Upper lobe of right lung (tissue), 1 donor: ENCODE results near the gene GPR4. TPM values are rescaled to one million over a fixed set of nuclear protein-coding genes. Genes with fewer than 3 reads are reported as not detected.

Experiments used
- ATAC-seq: fragments of 200-7000 bp; cut with Tn5 transposase; one replicate; pipeline ENCODE4 v1.9.1; 2020; ENCODE audit warnings: mild to moderate bottlenecking, moderate library complexity
- DNase-seq: peaks from one replicate; pipeline ENCODE4 v3.0.0-alpha.2; 2020
- H3K27ac ChIP-seq: fragments of 200-600 bp; one replicate; pipeline ENCODE4 v1.8.0; 2022
- H3K27me3 ChIP-seq: fragments of 200-600 bp; one replicate; pipeline ENCODE4 v1.8.0; 2022; ENCODE audit warnings: mild to moderate bottlenecking
- H3K36me3 ChIP-seq: fragments of 200-600 bp; one replicate; pipeline ENCODE4 v1.8.0; 2022
- H3K4me1 ChIP-seq: fragments of 200-600 bp; one replicate; pipeline ENCODE4 v1.8.0; 2022
- H3K4me3 ChIP-seq: fragments of 200-600 bp; one replicate; pipeline ENCODE4 v1.8.0; 2022; ENCODE audit warnings: mild to moderate bottlenecking
- H3K9me3 ChIP-seq: fragments of 200-600 bp; one replicate; pipeline ENCODE4 v1.8.0; 2022
- intact Hi-C: fragments of 100-400 bp; cut with DNase I; formaldehyde crosslinking; loops from one replicate; pipeline ENCODE4 v1.11.0; 2022
- total RNA-seq: library from RNA; stranded (reverse); fragmentation: NEBNext Ultra II Directional; extraction: Animal tissue kit (Norgen Biotek cat#: 25700); gene quantifications from one replicate; pipeline ENCODE4 v1.2.1, GENCODE V29; 2021
- TF ChIP-seq, protein P1 (sequence below): fragments of 200-600 bp; IDR thresholded peaks from one replicate; pipeline ENCODE4 v1.8.0; 2022; ENCODE audit warnings: antibody characterized with exemption
- donor health status: DM: no; HTN: yes; CAD: no; lungs with severe emphysema.

GPR4 gene
- total RNA-seq, 1 donor from 2014 or later, result 18.5 TPM

DNA sequence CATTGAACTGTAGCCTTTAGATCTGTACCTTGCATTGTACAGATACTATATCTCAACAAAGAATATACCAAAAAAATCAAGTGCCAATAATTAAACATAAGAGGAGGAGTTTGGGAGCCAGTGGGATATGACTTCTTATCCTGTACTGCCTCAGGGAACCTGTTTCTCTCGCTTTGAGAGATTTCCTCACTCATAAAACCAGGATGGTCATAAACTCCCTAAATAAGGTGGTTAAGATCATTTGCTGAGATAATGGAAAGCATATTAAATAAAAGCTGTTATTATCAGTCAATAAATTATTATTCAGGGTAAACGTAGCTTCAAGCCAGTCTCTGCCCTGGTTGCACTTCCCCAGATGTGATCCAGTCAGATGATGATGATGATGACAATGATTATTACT lies 34.4 kb downstream of the GPR4 start:
- no peak for DNase-seq
- no peaks in the 10 kb centered on the region for H3K36me3 ChIP-seq
- H3K27ac ChIP-seq, result no peak overlapping the region
- no peaks in the 10 kb centered on the region for H3K4me1 ChIP-seq
- ATAC-seq, result no peak
- no peaks in the 10 kb centered on the region for H3K9me3 ChIP-seq
- H3K4me3 ChIP-seq, result no peak overlapping the region
- TF ChIP-seq, protein P1, sequence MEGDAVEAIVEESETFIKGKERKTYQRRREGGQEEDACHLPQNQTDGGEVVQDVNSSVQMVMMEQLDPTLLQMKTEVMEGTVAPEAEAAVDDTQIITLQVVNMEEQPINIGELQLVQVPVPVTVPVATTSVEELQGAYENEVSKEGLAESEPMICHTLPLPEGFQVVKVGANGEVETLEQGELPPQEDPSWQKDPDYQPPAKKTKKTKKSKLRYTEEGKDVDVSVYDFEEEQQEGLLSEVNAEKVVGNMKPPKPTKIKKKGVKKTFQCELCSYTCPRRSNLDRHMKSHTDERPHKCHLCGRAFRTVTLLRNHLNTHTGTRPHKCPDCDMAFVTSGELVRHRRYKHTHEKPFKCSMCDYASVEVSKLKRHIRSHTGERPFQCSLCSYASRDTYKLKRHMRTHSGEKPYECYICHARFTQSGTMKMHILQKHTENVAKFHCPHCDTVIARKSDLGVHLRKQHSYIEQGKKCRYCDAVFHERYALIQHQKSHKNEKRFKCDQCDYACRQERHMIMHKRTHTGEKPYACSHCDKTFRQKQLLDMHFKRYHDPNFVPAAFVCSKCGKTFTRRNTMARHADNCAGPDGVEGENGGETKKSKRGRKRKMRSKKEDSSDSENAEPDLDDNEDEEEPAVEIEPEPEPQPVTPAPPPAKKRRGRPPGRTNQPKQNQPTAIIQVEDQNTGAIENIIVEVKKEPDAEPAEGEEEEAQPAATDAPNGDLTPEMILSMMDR, result no peak
- intact Hi-C loops, result no loop called here
- no peaks in the 10 kb centered on the region for H3K27me3 ChIP-seq

DNA sequence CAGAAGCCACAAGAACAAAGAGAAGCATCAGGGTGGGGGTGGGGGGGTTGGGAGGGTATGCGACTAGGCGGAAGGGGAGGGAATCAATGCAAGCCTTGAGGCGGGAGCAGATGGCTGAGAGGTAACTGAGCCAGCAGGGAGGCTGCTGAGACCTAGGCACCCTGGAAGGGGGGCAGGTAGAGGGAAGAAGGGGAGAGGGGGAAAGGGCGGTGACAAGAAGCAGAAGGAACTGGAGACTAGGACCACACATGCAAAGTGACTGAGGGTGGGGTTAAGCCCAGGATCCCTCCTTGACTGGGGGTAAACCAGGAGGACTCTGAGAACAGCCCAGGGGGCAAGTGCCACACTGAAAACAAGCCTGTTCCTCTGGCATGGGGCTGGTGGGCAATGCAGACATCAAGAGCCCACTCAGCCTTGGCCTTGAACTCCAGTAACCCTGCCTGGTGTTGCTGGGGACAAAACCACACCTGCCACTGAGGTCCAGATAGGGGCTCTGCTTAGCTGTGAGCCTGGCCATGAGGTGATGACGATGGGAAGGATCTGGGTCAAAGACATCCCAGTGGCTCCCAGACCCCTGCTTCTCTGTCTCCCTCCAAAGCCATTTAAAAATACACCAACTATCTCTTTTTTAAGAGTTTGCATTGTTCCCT lies 37.8 kb downstream of the GPR4 start:
- no peaks in the 10 kb centered on the region for H3K4me1 ChIP-seq
- TF ChIP-seq, protein P1, result no peak
- ATAC-seq (no peak), DNase-seq (no peak)
- no peak overlapping the region for H3K4me3 ChIP-seq
- no peaks in the 10 kb centered on the region for H3K9me3 ChIP-seq
- no peak overlapping the region for H3K27ac ChIP-seq
- intact Hi-C loops, result no loop called here
- H3K27me3 ChIP-seq, result no peaks in the 10 kb centered on the region
- H3K36me3 ChIP-seq, result no peaks in the 10 kb centered on the region

DNA sequence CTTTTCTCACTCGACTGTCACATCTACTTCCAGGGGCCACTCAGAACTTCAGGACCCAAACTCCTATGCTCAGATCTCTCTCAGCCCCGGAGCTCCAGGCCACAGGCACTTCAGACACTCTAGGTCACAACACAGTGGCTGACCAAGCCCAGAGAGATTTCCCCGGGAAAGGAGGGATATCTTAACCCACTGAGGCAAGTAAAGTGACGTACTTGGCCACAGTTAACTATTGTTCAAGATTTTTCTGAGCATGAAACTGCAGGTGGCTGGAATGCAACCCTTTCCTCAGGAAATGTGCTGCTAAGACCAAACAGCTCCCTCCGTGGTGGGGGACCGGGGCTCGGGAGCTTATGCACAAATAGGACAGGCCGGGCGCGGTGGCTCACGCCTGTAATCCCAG lies 41.3 kb downstream of the GPR4 start:
- DNase-seq (no peak), ATAC-seq (no peak)
- H3K4me1 ChIP-seq, result no peaks in the 10 kb centered on the region
- intact Hi-C loops, result no loop called here
- H3K27me3 ChIP-seq, result no peaks in the 10 kb centered on the region
- TF ChIP-seq, protein P1, result no peak
- H3K27ac ChIP-seq, result no peak overlapping the region
- H3K4me3 ChIP-seq, result no peak overlapping the region
- no peaks in the 10 kb centered on the region for H3K36me3 ChIP-seq
- no peaks in the 10 kb centered on the region for H3K9me3 ChIP-seq

DNA sequence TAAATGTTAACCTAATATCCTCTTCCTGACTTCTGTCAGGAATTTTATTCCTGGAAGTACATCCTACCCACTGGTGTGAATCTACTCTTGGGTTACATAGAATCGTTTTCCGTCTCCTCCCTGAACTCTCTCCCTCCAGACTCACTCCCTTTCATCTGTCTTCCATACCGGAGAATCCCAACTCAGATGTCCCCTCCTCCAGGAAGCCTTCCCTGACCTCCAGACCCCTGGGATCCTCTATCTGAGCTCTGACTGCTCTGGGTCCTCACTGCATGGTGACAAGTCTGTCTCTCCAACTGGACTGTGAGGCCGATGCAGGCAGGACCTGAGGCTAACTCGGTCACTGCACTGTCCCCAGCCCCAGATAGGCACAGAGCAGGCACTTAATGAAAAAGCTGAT lies 42.0 kb downstream of the GPR4 start:
- H3K27me3 ChIP-seq, result no peaks in the 10 kb centered on the region
- no peaks in the 10 kb centered on the region for H3K4me1 ChIP-seq
- TF ChIP-seq, protein P1, result no peak
- H3K9me3 ChIP-seq, result no peaks in the 10 kb centered on the region
- ATAC-seq (no peak), DNase-seq (no peak)
- intact Hi-C loops, result no loop called here
- no peaks in the 10 kb centered on the region for H3K36me3 ChIP-seq
- H3K4me3 ChIP-seq, result no peak overlapping the region
- H3K27ac ChIP-seq, result no peak overlapping the region

DNA sequence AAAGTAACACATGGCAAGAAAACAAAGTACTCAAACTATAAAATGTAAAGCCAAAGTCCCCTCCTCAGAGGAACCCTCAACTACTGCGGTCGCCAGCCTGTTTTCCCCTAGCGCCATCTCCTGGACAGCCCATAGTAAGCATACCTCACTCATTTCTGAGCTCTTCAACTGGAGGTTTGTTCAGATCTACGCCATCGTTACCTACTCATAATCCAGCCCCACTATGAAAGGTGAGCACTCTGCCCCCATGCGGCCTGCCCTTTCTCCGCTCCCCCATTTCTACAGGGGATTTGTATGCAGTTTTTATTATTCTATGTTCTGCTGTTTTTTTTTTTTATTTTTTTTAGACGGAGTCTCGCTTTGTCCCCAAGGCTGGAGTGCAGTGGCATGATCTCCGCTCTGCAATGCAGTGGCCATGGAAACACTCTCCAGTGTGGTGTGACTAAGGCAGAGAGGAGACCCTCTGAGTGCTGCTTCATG lies 43.6 kb downstream of the GPR4 start:
- ATAC-seq (peak; percentile 90), DNase-seq (no peak)
- H3K27me3 ChIP-seq, result no peaks in the 10 kb centered on the region
- TF ChIP-seq, protein P1, result peak; percentile 53
- H3K36me3 ChIP-seq, result no peaks in the 10 kb centered on the region
- H3K27ac ChIP-seq, result no peak overlapping the region
- H3K4me1 ChIP-seq, result no peaks in the 10 kb centered on the region
- H3K4me3 ChIP-seq, result no peak overlapping the region
- no peaks in the 10 kb centered on the region for H3K9me3 ChIP-seq
- intact Hi-C loops, result no loop called here

DNA sequence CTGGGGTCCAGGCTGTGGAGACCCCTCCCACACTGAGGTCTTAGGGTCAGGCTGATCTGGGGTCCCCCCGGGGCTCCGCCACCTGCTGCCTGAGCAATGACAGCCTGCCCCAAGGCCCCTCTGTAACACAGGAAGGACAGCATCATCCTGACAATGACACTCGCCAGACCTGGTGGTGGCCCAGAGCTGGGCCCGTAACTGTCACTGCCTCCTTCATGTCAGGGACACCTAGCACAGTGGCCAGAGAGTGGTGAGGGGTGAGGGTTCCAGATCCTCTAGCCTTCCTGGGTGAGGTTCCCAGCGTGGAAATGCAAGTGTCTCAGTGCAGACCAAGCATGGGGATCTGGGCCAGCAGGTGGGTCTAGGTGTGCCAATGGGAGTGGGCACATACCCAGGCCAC lies 45.2 kb downstream of the GPR4 start:
- TF ChIP-seq, protein P1, result no peak
- Histone ChIP-seq H3K27me3 (no peaks in the 10 kb centered on the region), H3K4me3 (no peak overlapping the region), H3K9me3 (no peaks in the 10 kb centered on the region), H3K36me3 (no peaks in the 10 kb centered on the region), H3K4me1 (no peaks in the 10 kb centered on the region), H3K27ac (no peak overlapping the region)
- no peak for DNase-seq
- intact Hi-C loops, result no loop called here
- no peak for ATAC-seq
